Hematopoietic multipotent progenitor cell treated with erythropoietin and hydrocortisone succinate and interleukin-3 and kit ligand, for 4 days (in vitro differentiated cells): ENCODE results near the gene SLC16A1.
"Not testable (repeated sequence)": the region's sequence is repeated elsewhere in the genome, so short reads cannot be mapped to it uniquely, and the experiment has no call there.

Experiments used
- DNase-seq: peaks from one replicate; pipeline ENCODE4 v3.0.0-alpha.2; 2015

The SLC16A1 gene

DNA sequence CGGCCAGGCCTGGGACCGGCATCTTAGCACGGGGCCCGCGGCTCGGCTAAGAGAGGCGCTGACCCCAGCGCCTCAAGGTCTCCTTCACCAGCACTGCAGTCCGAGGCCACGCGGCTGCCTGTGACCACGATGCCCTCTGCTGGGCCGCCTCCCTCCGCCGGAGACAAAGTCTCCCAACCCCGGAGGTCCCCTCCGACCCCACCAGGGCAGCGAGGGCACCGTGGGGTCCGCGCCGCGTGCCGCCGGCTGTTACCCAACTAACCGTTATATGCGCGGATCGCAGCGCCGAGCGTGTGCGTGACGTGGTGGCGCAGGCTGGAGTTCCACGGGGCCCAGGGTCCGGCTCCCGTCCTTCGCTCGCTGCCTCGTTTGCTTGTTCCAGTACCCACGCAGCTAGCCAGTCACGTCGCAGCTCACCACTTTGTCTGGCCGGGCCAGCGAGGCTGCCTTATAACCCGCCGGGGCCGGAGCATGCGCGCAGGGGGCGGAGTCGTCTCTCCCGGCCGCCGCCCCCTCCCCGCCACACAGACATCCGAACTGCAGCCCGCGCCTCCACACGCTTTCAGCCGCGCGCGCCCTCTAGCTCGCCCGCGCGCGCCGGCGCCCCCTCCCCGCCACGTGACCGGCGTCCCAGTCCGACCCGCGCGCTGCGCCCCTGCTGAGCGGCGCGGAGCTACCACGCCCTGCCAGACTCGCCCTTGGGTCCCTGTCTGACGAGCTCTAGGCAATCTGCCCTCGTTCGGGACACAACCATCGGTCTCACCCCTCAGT lies at the start of gene SLC16A1:
Gene SLC16A1 (minus strand): TSS at position 424 of the 771 bp plus-strand sequence. CDS start 26,888 bp downstream, outside the sequence.
- DNase-seq = peak; percentile 96

DNA sequence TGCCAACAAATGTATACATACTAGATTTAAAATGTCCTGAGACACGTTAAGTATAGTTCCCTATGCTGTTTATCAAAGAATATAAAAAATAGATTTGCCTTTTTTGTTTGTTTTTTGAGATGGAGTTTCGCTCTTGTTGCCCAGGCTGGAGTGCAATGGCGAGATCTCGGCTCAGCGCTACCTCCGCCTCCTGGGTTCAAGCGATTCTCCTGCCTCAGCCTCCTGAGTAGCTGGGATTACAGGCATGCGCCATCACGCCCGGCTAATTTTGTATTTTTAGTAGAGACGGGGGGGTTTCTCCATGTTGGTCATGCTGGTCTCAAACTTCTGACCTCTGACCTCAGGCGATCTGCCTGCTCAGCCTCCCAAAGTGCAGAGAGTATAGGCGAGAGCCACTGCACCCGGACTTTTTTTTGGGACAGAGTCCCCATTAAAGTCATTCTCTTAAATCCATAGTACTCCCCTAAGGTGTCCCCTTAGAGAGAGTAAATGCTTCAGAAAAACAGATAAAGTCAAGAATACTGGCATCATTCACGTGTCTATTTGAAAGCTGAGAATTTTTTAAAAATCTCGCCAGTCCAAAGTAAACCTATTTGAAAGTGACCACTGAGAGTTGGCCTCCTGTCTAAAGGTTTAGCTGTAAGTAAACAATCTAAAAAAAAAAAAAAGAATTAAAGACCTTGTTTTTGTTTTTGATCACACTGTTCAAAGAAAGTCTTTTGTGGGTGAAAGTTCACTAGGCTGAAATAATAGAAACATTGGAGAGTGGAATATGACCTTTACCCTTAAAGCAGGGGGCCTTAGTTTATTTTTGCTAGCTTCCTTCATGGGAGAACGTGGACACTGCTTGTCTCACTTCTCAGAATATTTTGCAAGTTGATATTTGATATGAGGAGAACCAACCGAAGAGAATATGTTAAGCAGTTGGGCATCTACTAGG lies 48.0 kb upstream of the SLC16A1 start:
- no peak for DNase-seq

GRCh38 chr1:113002297-113002696 lies 46.3 kb upstream of the SLC16A1 start:
- DNase-seq = no peak

- DNase-seq = peak; percentile 87
These were observed 42.7 kb upstream of the SLC16A1 start for GRCh38 chr1:112998592-112999235.

GRCh38 chr1:112997781-112998180 lies 41.8 kb upstream of the SLC16A1 start:
- DNase-seq = no peak

GRCh38 chr1:112995890-112996289 lies 39.9 kb upstream of the SLC16A1 start:
- DNase-seq = no peak

- DNase-seq = not testable (repeated sequence)
These were observed 39.0 kb upstream of the SLC16A1 start for GRCh38 chr1:112995021-112995420.

- no peak for DNase-seq
These were observed 36.8 kb upstream of the SLC16A1 start for GRCh38 chr1:112992780-112993179.

DNA sequence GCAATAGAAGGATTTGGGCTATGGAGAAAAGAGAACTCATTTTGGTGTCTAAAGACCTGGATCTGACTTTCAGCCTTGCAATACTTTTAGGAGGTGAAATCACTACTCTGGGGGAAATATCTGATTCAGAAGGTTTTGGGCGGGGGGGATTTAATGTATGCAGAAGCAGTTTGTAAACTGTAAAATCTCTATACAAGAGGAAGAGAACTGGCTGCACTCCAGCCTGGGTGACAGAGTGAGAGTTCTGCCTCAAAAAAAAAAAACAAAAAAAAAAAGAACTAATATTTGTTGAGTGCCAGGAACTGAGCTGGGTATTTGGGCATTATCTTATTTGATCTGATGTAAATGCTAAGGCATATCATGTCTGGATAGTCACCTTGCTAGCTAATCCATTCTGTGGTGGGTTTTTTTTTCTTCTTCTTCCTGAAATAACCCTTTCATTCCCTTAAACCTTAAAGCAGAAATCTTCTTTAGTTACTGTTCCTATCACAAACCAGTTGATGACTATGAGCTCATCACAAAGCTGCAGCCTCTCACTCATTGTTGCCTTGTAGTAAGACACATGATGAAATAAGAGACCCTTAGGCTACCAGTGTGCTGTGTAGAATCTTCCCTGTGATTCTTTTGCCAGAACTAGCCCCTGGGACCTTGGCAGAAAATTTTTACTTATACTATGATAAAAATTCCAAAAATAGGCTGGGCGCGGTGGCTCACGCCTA lies 35.6 kb upstream of the SLC16A1 start:
- peak; percentile 37 for DNase-seq

DNA sequence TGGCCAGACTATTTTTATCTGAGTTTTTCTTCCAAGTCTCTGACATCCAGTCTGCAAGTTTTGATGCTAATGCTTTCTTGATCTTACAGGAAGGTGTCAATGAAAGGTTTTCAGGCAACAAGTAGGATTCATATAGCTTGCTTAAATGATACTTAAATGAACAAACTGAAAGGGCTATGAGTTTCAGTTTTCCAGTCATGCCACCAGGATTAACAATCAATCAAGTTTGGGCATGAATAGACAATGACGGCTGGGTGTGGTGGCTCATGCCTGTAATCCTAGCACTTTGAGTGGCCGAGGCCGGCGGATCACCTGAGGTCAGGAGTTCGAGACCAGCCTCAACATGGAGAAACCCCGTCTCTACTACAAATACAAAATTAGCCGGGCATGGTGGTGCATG lies 34.3 kb upstream of the SLC16A1 start:
- DNase-seq = no peak

- no peak for DNase-seq
These were observed 32.4 kb upstream of the SLC16A1 start for GRCh38 chr1:112988367-112988766.

DNA sequence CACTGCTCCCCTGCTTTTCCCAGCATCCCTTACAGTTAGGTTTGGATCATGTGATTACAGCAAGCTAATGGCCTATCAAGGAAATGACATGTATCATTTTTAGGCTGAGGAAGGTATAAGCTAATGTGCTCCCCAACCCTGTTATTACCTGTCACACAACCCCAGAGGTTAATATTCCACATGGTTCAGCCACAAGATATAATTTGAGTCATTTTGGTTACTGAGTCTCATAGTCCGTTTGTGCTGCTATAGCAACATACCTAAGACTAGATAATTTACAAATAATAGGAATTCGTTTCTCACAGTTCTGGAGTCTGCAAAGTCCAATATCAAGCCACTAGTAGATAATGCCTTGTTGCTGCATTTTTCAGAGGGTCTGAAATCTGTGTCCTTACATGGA lies 29.1 kb upstream of the SLC16A1 start:
- no peak for DNase-seq

DNA sequence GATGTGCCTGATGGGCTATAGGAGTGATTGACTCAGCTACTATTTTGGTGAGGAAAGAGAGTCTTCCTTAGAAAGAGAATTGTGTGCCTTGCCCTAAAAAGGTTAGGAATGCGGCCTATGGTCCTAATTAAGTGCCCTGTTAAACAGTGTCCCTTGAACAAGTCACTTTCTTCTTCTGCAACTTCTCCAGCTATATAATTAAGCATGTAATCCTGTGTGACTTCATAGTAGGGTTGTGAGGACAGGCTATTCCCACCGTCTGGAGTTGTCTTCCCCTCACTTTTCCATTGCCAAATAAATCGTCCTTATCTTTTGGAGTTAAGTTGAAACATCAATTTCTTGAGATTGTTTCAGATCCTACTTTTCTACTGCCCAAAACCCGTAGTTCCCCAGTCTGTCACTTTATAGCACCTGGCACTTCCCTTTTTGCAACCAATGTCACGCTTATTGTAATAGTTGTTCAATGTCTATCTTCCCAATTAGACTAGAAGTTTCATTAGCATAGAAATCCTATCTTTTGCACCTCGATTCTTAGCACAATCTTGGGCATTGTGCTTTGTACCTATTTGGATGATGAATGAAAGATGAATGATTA lies 27.6 kb upstream of the SLC16A1 start:
- DNase-seq = no peak

DNA sequence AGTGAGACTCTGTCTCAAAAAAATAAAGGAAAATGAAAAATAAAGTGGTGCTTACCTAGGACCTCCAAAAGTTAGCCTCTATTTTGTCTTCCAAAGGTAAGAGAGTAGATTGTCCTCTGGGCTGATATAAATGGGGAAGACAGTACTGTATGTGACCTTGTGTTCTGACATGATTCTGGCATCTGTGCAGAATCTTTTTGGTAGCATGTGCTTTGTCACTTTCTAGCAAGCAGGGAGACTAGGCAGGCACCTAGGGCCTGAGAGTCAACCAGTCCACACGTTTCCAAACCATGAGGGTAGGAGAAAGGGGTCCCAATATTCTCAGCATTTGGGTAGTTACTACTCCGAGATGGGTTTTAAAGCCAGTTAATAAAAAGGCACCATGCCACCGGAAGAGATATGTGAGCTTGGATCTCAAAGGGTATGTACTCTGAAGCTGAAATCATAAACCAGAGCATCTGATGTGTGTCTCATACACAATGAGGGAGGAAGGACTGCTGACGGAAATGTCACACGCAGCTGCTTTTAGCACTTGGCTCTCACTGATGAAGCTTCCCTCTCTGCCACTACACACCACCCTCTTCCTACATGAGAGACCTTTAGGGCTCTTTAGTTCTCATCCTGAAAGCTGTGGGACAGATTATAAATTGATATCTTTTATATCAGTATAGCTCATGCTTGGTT lies 27.0 kb upstream of the SLC16A1 start:
- DNase-seq = no peak

DNA sequence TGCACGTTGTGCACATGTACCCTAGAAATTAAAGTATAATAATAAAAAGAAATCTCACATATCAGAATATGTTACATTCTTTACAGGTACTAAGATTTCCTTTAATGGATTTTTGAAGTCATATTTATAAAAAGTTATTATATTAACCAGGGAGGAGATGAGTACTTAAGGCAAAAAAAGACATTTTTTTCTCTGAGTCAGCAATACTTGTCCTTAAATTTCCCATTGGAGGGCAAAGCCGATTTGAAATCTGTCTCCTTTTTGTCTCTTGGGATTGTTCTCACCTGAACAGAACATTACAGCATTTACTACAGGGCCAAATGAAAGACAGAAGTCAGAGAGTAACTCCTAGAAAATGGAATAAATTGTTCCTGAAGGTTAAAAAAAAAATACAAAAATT lies 26.3 kb upstream of the SLC16A1 start:
- no peak for DNase-seq

DNA sequence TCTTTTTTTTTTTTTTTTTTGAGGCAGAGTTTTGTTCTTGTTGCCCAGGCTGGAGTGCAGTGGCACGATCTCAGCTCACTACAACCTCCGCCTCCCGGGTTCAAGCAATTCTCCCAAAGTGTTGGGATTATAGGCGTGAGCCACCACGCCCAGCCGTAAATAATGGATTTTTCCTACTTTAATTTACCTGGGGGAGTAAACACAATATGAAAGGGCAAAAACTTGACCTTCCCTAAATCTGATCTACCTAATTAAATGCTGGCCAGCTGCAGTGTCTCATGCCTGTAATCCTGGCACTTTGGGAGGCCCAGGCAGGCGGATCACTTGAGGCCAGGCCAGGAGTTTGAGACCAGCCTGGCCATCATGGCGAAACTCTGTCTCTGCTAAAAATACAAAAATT lies 25.8 kb upstream of the SLC16A1 start:
- not testable (repeated sequence) for DNase-seq

DNA sequence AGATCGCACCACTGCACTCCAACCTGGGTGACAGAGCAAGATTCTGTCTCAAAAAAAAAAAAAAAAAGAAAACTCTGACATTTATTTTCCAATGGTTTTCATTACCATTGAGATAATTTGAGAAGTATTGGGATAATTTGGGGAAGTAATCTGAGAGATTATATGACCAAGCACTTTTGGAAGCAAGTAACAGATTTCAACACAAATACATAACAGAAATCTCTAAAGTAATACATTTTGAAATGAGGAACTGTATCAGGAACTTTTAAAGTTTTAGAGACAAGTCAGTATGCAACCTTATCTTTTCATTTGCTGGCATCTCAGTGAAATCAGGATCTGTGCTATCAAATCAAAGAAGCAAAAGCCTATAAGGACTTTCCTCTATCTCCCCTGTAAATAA lies 25.4 kb upstream of the SLC16A1 start:
- DNase-seq = peak; percentile 27

GRCh38 chr1:112975336-112975735 lies 19.3 kb upstream of the SLC16A1 start:
- no peak for DNase-seq

GRCh38 chr1:112974646-112975045 lies 18.6 kb upstream of the SLC16A1 start:
- no peak for DNase-seq

DNA sequence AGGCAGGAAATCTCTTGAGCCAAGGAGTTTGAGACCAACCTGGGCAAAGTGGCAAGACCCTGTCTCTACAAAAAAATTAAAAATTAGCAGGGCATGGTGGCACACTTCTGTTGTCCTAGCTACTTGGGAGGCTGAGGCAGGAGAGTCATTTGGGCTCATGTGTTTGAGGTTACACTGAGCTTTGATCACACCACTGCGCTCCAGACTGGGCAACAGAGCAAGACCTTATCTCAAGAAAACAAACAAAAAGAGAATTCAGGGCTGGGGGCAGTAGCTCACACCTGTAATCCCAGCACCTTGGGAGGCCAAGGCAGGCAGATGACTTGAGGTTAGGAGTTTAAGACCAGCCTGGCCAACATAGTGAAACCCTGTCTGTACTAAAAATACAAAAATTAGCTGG lies 17.8 kb upstream of the SLC16A1 start:
- DNase-seq = no peak

- no peak for DNase-seq
These were observed 15.0 kb upstream of the SLC16A1 start for GRCh38 chr1:112971006-112971405.

GRCh38 chr1:112964347-112964746 lies 8.4 kb upstream of the SLC16A1 start:
- DNase-seq = peak; percentile 17
